LNCaP clone FGC (cell line): ENCODE results near the gene MEX3A.
A peak's percentile ranks its signal among the peaks of the same experiment; 100 is the strongest.

Experiments
- DNase-seq: peaks from one replicate; pipeline ENCODE4 v3.0.0-alpha.2; 2011; ENCODE audit warnings: low read depth
- H3K4me3 ChIP-seq: 2 replicates; pipeline ENCODE4 v1.5.1; 2011; ENCODE audit warnings: mild to moderate bottlenecking, low read depth, low read length, control low read depth
- TF ChIP-seq, protein P1 (sequence below): IDR thresholded peaks from 2 replicates; pipeline ENCODE4 v1.5.1; 2012; ENCODE audit warnings: mild to moderate bottlenecking; ENCODE audit not compliant: control insufficient read depth, insufficient read depth; ENCODE audit errors: extremely low read depth

MEX3A gene

GRCh38 chr1:156104065-156104810 is 22.0 kb upstream of the MEX3A start:
- TF ChIP-seq, protein P1, sequence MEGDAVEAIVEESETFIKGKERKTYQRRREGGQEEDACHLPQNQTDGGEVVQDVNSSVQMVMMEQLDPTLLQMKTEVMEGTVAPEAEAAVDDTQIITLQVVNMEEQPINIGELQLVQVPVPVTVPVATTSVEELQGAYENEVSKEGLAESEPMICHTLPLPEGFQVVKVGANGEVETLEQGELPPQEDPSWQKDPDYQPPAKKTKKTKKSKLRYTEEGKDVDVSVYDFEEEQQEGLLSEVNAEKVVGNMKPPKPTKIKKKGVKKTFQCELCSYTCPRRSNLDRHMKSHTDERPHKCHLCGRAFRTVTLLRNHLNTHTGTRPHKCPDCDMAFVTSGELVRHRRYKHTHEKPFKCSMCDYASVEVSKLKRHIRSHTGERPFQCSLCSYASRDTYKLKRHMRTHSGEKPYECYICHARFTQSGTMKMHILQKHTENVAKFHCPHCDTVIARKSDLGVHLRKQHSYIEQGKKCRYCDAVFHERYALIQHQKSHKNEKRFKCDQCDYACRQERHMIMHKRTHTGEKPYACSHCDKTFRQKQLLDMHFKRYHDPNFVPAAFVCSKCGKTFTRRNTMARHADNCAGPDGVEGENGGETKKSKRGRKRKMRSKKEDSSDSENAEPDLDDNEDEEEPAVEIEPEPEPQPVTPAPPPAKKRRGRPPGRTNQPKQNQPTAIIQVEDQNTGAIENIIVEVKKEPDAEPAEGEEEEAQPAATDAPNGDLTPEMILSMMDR, result no peak
- peak; percentile 43 for DNase-seq

DNA sequence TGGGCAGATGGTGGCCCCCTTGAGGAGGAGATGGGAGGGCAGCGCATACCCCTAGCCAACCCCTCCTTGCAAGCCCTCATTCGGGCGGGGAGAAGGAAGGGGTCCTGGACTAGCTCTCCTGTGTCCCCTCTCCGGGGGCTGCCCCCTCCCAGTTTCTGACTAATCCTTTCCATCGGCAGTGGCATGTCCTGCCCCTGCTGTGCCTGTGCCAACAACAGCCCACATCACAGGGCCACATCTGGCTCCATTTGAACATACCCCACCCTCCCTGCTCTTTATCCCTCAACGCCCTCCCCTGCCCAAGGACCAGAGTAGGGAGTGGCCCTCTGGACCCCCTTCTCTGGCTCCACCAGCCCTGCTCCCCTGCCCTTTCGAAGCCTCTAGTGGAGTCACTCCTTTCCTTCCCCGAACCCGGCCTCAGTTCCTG is 21.3 kb upstream of the MEX3A start:
- no peak overlapping the region for H3K4me3 ChIP-seq
- no peak for DNase-seq
- TF ChIP-seq, protein P1, result no peak

More at GRCh38 chr1:156104065-156104810, 22.0 kb upstream of the MEX3A start:
- no peak overlapping the region for H3K4me3 ChIP-seq

GRCh38 chr1:156102633-156103511 is 20.6 kb upstream of the MEX3A start:
- no peak overlapping the region for H3K4me3 ChIP-seq
- TF ChIP-seq, protein P1, result no peak
- DNase-seq, result no peak

GRCh38 chr1:156101880-156102279 is 19.6 kb upstream of the MEX3A start:
- no peak overlapping the region for H3K4me3 ChIP-seq
- DNase-seq, result no peak
- TF ChIP-seq, protein P1, result no peak

DNA sequence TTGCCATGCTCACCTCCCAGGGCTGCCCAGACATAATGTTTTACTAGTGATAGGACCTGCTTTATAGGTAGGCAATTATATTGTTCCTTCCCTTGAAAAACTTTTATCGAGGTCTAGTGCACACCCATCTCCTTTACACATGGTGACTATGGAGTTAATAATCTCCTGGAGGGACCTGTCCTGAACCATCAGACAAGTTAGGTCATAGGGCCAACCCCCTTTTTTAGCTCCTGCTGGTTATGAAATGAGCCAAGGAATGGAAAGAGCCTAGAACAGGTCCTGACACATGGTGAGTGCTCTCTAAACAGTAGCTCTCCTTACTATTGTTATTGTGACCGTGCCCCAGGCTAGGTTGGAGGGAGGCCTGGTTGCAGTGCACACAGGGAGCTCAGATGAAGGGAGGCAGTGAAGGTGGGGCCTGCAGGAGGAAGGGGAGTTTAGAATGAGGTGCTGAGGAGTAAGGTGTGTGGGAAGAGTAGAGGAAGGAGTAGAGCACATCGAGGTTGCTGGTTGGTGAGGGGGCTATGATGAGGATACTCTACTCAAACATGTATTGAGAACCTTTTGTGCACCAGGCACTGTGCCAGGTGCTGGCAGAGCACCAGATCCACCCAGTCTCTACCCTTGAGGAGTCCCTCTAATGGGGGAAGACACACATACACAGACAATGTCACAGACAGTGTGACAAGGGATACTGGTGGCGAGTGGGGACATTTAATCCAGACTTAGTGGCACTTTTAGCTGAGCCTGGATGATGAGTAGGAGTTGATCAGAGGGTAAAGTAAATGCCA is 18.1 kb upstream of the MEX3A start:
- TF ChIP-seq, protein P1, result no peak
- no peak for DNase-seq
- no peak overlapping the region for H3K4me3 ChIP-seq

DNA sequence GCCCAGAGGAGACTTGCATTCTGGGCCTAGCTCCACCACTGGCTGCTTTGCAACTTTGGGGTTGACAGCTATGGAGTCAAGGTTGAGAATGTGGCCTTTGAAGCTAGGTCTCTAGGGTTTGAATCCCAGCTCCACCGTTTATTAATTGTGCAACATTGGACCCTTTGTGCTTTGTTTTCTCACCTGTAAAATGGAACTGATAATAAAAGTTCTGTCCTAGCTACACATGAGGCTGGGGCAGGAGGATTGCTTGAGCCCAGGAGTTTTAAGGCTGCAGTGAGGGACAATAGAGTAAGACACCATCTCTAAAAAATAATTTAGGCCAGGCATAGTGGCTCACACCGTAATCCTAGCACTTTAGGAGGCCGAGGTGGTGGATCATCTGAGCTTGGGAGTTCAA is 17.0 kb upstream of the MEX3A start:
- H3K4me3 ChIP-seq, result no peak overlapping the region
- no peak for DNase-seq
- TF ChIP-seq, protein P1, result no peak
